Glomerular visceral epithelial cell (primary cell): ENCODE results near the gene LRSAM1.

Experiments used
- DNase-seq: peaks from one replicate; pipeline ENCODE4 v3.0.0-alpha.2; 2016; ENCODE audit errors: extremely low spot score

LRSAM1 gene

DNA sequence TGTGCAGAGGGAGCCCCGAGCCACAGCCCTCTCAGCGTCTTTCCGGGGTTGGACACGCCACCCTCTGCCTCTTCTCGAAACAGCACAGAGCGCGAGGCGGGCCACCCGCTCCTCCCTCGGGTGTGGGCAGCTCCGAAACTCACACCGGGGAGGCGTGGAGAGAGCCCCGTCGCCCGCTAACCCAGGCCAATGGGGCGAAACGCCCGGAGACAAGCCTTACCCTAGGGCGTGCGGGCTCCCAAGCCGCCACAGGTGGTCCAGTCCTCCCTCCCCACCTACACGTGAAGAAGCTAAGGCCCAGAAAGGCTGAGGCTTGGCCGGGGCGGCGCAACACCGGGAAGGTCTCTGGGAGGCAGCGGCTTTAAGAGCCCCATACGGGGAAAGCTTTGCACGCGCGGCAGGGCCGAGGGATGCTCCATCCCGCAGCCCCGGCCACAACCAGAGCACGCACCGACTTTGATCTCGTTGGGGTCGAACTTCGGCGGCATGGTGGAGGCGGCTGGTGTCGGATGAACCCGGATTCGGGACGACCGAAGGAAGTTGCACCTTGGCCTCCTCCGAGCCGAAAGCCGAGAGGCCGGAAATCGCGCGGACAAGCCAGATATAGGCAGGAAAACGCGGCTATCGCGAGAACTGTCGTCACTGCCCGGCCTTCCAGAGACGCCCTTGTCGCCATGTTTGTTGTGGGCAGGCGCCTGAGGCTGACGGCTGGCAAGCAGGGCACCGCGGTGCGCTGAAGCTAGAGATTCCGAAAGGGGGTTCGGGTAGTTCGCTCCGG, at the start of gene LRSAM1, which contains the start of gene RPL12:
Gene LRSAM1 (plus strand): TSS at position 681 of the 778 bp plus-strand sequence. CDS start 3,018 bp downstream, outside the sequence.
Gene RPL12 (minus strand): TSS at position 577 of the 778 bp plus-strand sequence. CDS start 89 bp downstream, at position 488.
- peak; percentile 97 for DNase-seq

DNA sequence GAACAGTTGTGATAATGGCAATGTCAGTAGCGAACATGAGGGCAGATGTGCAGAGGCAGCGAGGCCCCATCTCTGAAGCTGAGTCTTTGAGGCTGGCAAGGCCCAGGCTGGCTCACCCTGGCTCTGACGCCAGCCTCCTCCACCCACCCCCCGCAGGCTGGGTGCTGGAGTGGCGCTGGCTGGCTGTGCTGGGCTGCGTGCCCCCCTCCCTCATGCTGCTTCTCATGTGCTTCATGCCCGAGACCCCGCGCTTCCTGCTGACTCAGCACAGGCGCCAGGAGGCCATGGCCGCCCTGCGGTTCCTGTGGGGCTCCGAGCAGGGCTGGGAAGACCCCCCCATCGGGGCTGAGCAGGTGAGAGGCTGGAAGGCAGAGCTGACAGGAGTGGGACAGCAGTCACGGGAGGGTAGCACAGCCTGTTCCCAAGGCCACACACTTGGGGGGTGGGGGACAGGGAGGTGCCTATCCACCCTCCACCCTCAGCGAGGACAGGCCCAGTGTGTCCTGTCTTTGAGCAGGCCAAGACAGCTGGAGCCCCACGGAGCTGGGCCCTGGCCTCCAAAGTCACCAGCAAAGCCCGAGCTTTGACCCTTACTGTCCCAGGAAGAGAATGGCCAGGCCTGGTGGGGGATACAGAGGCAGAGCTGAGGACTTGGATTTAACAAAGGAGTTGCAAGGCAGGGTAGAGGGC, 48.8 kb upstream of the LRSAM1 start:
- DNase-seq = no peak

DNA sequence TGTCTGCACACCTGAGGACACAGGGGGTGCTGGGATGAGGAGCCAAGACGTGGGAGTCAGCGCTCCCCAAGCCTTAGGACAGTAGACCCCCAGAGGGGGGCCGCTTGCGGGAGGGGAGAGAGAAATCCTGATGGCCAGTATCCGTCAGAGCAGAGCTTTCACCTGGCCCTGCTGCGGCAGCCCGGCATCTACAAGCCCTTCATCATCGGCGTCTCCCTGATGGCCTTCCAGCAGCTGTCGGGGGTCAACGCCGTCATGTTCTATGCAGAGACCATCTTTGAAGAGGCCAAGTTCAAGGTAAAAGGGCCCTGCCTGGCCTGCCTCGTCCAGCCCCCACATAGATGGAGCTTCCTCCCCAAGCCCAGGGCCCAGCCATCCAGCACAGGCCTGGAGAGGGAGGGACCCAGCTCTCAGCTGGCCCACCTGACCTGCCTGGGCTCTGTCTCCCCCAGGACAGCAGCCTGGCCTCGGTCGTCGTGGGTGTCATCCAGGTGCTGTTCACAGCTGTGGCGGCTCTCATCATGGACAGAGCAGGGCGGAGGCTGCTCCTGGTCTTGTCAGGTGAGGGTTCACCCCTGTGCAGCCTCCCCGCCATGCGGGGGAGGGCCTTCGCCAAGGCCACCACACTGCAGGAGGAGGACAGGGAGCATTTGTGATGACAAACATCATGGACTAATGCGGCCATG, 47.7 kb upstream of the LRSAM1 start:
- no peak for DNase-seq

DNA sequence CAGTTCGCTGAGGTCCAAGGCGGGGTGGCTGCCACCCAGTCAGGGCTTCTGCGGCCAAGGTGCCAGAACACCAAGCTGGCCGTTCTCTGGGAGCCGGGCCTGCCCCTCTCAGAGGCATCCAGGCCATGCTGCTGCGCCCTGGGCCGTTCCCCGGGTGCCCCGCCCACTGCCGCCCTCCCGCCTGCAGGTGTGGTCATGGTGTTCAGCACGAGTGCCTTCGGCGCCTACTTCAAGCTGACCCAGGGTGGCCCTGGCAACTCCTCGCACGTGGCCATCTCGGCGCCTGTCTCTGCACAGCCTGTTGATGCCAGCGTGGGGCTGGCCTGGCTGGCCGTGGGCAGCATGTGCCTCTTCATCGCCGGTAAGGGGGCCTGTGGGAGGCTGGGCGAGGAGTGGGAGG, 46.7 kb upstream of the LRSAM1 start:
- DNase-seq = no peak

DNA sequence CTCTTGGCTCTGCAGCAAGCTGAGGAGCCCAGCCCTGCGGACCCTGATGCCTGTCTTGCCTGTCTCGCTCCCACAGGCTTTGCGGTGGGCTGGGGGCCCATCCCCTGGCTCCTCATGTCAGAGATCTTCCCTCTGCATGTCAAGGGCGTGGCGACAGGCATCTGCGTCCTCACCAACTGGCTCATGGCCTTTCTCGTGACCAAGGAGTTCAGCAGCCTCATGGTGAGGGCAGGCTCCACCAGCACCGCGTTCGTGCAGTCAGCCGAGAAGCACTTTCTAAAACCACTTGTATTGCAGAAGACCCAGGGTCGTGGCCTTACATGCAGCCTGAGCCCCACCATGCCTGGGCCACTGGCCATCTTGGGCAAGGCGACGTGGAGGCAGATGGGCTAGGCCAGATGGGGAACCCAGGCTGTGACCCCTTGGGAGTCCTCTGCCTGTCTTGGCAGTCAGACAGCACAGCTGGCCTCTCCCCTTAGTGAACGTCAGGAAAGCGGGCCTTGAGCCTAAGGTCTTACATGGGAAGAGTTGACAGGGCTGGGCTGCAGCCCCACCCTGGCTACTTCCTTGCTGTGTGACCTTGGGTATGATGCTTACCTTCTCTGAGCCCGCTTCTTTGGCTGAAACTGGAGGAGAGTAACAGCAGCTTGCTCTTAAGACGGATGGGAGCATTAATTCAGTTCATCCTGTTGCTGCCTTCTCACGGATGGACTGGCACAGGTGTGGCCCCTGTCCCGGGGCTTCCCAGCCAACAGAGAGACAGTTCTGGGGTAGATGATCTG, 45.8 kb upstream of the LRSAM1 start:
- no peak for DNase-seq

DNA sequence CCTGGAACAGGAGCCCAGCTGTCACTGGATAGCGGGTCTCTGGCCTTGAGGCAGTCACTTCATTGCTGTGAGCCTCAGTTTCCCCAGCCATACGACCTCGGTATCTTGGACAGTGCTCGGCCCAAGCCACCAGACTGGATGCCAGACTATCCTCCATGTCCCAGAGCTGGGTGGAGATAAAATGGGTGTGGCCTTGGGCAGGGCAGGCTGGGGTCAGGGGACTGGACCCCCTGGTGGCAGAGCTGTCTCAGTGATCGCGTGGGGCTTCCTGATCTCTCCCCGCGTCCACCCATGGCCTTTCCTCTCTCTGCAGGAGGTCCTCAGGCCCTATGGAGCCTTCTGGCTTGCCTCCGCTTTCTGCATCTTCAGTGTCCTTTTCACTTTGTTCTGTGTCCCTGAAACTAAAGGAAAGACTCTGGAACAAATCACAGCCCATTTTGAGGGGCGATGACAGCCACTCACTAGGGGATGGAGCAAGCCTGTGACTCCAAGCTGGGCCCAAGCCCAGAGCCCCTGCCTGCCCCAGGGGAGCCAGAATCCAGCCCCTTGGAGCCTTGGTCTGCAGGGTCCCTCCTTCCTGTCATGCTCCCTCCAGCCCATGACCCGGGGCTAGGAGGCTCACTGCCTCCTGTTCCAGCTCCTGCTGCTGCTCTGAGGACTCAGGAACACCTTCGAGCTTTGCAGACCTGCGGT, 44.4 kb upstream of the LRSAM1 start:
- no peak for DNase-seq

DNA sequence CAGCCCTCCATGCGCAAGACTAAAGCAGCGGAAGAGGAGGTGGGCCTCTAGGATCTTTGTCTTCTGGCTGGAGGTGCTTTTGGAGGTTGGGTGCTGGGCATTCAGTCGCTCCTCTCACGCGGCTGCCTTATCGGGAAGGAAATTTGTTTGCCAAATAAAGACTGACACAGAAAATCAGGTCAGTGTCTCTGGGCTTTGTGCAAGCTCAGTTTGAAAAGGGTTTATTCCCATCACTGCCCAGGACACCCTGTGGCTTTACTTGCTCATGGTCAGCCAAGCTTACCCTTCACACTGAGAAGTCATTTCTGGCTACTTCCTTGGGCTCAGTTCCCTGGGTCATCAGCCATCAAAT, 43.8 kb upstream of the LRSAM1 start:
- DNase-seq = no peak

DNA sequence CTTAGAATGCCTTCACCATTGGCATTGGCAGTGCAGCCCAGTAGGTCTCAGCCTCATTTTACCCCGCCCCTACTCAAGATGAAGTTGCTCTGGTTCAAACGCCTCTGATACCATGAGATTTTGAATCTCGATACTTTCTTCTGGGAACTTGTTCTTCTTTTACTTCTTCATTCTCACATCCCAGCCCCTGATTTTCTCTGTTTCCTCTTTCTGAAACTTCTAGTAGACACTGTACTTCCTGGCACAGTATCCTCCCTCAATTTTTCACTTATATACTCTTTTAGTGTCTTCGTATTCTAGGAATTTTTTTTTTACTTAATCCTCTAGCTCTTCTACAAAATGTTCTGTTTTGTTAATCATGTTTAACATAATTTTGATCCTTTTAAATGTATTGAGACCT, 40.2 kb upstream of the LRSAM1 start:
- no peak for DNase-seq

DNA sequence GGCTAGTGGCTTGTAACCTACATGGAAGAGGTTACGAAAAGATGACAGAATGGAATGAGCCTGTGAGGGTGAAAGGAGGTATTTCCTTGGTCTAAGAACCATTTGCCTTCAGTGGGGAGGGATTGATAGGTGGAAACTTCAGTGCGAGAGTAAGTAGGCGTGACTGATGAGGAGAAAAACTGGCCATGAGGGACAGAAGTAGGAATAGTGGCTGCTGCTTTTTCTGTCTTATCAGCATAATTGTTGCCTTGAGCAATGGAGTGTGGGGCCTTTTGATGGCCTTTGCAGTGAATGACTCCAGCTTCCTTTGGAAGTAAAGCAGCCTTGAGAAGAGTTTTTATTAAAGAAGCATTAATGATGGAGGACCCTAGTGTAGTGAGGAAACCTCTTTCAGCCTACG, 36.2 kb upstream of the LRSAM1 start:
- no peak for DNase-seq

DNA sequence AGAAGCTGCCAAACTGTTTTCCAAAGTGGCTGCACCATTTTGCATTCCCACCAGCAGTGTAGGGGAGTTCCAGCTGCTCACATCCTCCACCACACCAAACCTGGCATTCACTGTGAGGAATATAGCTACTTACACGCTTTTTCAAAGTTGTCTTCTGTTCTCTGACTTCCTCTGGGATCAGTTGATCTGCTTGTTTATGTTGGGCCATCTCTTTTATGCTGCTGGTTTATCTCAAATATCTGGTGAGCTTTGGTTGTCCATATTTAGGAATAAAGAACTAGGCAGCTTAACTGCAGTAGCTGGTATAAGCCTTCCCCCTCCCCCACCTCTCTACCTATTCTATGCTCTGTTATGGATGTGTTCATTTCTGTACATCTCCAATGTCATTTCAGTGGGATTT, 35.7 kb upstream of the LRSAM1 start:
- no peak for DNase-seq

DNA sequence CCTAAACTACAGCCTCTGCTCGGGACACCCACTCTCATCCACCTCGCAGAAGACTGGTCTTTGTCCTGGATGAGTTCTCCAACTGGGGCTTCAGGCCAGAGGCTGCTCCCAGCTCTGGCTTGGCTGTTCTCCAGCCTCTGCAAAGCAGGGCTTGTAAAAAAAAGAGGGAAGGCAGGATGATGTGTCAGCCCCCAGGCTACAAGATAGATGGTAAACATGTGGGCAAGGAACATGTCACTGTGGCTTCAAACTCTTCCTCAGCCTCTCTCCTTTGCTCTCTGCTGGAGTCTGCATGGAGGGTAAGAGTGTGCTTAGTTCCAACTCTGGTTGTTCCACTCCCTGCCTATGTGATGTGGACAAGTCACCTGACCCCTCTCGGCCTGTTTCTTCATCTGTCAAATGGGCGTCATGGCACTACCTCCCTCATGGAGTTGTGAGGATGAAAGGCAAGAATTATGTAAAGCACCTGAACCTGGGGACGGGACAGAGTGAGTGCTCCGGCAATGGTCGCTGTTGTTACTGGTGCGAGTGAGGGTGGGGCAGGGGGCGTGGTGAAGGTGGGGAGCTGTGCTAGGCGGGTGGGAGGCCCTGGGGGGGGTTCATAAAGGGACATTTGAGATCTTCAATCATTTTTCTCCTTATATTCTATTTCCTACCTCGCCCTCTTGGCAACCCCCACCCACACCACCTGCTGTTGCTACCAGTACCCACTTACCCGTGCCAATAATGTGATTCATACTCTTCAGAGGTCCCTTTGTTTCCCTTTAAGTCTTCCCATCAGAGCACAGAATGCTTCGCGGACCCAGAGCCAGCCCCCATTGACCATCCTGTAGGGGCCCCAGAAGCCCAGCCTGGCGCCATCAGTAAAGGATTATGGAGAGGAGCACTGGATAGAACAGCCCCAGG, 33.9 kb upstream of the LRSAM1 start:
- DNase-seq = no peak

DNA sequence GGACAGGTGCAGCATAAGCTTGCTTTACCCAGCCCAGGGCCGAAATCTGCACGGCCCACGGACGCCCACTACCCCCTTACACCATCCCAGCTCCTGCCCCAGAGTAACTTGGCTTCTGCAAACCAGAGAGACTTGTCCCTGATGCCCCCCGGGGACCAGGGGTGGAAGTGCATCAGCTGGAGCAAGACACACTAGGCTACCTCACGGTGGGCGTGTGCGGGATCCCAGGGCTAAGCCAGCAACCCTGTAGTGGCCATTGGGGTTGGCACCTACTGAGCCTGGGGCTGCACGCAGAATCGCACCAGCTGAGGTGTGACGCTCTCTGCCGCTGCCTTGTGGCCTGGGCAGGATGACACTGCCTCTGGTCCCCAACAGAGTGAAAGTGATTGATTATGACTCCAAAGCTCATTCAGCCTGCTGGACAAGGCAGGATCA, 33.3 kb upstream of the LRSAM1 start:
- no peak for DNase-seq

DNA sequence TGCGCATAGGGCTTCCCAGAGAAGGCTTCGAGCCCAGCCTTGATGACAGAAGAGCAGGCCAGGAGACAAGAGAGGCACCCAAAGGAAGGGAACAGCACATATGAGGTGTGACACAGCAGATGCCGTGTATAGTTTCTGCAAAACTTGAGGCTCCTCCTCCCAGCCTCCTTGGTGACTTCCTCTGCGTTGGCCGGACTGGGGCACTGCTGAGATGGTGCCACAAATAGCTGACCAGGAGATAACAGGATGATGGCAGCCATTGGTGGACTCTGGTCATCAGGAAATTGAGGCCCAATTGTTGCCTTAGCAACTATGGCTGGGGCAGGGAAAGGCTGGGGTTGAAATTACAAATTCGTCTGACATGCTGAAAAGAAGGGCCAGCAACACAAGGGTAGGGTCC, 32.0 kb upstream of the LRSAM1 start:
- DNase-seq = no peak

DNA sequence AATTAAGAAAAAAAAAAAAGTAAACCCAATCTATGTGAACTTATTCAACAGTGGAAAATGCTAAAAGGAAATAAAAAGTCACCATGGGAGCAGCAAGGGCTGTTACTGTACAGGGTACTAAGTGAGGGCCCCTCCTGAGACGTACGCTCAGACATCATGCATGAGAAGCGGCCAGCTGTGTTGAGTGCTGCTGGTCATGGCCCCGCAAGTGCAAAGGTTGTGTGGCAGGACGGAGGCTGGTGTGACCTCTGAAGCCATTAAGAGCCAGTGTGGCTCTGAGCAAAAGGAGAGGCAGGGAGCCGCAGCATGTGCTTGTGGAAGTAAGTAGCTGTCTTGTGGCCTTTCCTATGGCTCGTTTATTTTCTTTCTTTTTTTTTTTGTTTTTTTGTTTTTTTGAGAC, 30.3 kb upstream of the LRSAM1 start:
- no peak for DNase-seq

DNA sequence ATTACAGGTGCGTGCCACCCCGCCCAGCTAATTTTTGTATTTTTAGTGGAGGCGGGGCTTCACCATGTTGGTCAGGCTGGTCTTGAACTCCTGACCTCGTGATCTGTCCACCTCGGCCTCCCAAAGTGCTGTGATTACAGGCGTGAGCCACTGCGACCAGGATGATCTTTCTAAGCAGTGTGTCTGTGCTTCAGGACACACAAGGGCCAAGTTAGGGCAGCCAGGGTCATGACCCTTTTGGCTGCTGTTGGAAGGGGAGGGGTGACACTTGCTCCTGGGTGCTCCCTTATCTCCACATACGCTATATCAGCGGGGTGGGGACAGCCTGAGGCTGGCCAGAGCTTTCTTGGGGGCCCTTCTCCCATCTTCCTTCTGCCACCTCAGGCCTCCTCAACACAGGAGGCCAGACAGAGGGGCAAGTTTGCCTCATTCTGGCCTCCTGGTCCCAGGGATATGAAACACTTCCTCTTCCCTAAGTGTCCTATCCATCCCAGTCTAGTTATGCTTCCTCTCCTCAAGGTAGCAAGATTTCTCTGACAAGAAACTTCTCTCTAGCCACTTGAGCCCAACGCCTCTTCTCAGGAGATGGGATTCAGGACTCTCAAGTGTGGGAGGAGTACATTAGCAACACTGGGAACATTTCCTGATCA, 29.1 kb upstream of the LRSAM1 start:
- DNase-seq = no peak

DNA sequence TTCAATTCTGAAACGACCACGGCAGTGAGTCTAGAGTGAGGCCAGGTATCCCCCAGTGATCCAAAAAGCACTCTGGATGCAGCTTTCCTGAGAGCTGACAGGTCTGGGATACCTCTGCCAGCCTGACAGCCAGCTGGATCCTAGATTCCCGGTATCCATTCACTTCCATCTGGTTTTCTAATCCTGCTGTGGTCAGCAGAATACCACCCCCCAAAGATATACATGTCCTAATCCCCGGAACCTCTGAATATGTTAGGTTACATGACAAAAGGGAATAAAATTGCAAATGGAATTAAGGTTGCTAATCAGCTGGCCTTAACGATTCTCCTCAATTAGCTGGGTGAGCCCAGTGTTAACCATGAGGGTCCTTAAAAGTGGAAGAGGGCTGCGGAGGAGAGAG, 28.5 kb upstream of the LRSAM1 start:
- no peak for DNase-seq

DNA sequence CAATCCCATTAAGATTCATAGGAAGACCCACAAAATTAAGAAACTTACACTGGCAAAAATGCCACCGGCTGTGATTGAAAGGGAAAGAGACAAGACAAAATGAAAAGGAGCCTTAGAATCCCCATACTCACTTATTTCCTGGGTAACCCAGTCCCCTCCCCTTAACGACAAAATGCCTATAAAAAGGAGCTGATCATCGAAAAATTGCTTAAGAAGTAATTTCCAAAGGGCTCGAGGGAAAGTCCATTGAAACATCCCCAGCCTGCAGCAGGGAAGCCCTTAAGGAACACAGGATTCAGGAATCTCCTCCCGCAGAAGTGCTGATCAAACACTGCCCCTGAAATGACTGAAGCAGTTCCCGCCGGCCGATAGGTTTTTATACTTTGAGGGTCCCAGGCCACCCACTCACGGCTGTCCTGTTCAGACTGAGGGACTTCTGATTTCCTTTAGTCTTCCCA, 27.8 kb upstream of the LRSAM1 start:
- DNase-seq = no peak

DNA sequence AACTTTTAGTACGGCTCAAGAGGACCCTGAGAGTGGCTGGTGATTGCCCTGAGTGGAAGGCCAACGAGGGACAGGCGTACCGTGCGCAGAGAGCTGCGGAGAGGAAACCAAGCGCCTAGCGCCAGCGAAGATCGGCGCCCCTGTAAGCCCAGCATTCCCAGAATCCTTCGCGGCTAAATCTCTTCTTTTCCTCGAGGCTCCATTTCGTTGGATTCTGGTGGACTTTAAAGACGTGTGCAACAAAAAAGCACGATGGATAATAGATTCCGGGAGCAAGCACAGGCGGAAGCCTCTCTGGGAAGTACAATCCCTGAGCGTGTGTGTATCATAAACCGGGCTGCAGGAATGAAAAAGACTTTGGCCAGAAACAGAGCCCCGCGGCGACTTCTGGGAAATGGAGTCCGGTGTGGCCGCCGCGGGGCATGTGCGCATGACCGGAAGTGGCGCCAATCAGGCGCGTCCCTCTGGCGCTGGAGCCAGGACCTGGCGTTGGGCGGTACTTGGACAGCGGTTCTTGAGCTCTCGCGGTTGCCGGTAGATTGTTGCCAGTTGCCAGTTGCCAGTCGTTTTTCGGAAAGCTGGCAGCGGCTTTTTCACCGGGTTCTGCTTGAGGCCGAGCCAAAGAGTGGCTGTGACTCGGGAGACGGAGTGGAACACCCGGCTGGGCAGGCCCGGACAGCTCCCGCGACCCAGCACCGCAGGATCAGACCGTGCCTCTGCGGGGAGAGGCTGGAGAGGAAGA, 27.2 kb upstream of the LRSAM1 start, which contains the start of gene ZNF79:
Gene ZNF79 (plus strand): TSS at position 449 of the 742 bp plus-strand sequence. CDS start 406 bp downstream, outside the sequence.
- DNase-seq = peak; percentile 91

DNA sequence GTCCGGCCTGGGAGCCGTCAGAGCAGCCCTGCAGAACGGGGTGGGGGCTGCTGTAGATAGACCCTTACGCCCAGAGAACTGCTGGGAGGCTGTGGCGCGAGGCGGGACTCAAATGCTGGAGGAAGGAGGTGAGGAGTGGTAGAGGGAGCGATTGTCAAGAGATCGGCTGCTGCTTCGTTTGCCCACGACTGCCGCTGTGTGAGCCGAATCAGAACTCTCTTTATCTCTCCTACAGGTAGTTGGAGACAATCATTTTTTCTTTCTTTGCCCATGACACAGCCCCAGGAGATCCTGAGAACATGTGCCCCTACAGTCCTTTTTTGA, 26.7 kb upstream of the LRSAM1 start:
- DNase-seq = no peak
